Measurements from ENCODE around the gene ATRNL1.

DNA sequence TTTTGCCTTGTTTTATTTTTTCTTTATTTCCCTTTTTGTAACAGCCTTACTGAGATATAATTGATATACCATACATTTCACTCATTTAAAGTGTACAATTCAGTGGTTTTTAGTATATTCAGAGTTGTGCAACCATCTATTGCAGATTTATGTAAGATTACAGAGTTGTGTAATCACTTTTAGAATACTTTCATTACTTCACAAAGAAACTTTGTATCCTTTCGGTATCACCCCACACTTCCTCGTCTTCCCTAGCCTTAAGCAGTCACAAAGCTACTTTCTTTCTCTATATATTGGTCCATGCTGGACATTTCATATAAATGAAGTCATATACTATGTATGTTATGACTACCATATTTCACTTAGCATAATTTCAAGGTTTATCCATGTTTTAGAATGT is 74.6 kb downstream of the ATRNL1 start:
- TF ChIP-seq CHD2 (IDR thresholded peaks at IDR 0.05; ENCODE audit: low read length, partially characterized antibody) (no peak), RFX5 (IDR thresholded peaks at IDR 0.05) (no peak), CHD4 (IDR thresholded peaks at IDR 0.05; ENCODE audit: borderline replicate concordance) (no peak), MAZ (IDR thresholded peaks at IDR 0.05; ENCODE audit: borderline replicate concordance, low read depth, low read length) (no peak), KDM1A (IDR thresholded peaks at IDR 0.05; ENCODE audit: low read depth) (no peak), ZSCAN20 (CRISPR knock-in tag; IDR thresholded peaks at IDR 0.05) (no peak)
- TF ChIP-seq, protein P1, sequence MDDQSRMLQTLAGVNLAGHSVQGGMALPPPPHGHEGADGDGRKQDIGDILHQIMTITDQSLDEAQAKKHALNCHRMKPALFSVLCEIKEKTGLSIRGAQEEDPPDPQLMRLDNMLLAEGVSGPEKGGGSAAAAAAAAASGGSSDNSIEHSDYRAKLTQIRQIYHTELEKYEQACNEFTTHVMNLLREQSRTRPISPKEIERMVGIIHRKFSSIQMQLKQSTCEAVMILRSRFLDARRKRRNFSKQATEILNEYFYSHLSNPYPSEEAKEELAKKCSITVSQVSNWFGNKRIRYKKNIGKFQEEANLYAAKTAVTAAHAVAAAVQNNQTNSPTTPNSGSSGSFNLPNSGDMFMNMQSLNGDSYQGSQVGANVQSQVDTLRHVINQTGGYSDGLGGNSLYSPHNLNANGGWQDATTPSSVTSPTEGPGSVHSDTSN (IDR thresholded peaks at IDR 0.05): no peak
- TF ChIP-seq, protein P2, sequence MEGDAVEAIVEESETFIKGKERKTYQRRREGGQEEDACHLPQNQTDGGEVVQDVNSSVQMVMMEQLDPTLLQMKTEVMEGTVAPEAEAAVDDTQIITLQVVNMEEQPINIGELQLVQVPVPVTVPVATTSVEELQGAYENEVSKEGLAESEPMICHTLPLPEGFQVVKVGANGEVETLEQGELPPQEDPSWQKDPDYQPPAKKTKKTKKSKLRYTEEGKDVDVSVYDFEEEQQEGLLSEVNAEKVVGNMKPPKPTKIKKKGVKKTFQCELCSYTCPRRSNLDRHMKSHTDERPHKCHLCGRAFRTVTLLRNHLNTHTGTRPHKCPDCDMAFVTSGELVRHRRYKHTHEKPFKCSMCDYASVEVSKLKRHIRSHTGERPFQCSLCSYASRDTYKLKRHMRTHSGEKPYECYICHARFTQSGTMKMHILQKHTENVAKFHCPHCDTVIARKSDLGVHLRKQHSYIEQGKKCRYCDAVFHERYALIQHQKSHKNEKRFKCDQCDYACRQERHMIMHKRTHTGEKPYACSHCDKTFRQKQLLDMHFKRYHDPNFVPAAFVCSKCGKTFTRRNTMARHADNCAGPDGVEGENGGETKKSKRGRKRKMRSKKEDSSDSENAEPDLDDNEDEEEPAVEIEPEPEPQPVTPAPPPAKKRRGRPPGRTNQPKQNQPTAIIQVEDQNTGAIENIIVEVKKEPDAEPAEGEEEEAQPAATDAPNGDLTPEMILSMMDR (IDR thresholded peaks at IDR 0.05): no peak

All from A549 (cell line).